Stimulated activated naive CD4-positive, alpha-beta T cell treated with Interleukin-2 at 50 U/mL for 16 hours (primary cell): Measurements from ENCODE around the gene CNRIP1.

Experiments
- DNase-seq: peaks from one replicate; lab custom pipeline; 2025; lab: John Stamatoyannopoulos, UW

The CNRIP1 gene

DNA sequence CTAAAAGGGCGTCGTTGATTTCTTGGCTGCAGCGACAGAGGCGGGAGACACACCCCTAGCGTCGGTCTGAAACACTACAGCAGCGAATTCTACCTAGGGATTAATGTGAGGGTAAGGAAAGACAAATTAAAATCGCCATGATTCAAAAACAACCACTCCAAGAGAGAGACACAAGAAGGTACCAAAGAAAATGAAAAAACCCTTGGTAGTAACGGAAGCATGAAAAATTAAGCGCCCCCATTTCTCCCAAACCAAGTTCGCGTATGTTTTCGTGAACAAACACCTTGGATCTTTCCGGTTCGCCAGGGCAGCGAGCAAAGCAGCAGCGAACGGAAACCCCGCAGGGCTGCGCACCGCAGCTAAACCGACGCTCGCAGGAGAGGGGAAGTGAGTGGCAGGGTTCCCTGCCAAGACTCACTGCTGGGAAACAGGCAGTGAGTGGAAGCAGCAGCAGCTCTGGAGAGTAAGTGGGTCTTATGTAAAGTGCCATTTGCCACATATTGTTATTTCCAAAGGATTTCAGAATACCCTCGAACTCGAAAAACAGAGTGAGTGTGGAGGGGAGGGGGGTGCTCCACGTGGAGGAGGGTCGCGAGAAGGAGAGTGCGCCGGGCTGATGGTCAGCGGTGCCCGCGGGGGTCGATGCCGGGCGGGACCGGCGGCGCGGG is 68.4 kb downstream of the CNRIP1 start:
- DNase-seq = peak; percentile 69

DNA sequence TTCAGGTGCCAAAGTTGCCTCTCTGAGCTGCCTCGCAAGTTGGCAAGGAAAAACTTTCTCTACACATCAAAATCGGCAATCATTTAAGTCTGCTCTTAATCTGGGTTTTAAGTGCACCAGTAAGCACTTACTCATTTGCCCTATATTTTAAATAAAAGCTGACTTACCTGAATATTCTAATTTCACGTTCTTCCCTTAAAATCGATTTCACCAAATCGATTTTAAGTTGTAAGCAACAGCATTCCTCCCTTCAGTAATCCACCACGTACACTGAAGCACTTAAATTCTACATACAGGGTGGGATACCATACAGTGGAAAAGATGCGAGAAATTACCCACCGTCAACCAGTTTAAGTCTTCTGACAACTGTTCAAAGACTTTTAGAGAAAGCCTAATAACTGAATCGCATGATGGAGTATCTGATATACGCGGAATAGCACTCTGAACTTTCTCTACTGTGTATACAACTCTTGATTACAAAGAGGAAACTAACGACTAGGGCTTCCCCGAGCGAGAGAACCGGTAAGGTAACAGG is 69.0 kb downstream of the CNRIP1 start:
- DNase-seq = no peak

DNA sequence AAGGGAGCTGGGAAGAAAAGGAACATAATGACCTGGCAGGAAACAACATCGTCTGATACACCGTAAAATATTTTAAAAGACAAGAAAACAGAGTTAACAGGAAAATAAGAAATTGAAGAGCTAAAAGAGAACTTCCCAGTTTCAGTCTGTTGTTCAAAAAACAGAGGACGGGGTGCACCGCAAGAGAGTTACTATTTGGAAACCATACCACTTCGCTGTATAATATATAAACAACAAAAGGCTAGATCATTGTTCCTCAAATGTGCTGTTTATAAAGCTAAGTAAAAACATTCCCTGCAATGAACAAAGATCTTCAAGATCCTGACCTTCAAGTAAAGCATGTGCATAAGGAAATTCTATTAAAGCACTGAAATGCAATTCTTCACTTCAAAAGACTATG is 69.6 kb downstream of the CNRIP1 start:
- no peak for DNase-seq

DNA sequence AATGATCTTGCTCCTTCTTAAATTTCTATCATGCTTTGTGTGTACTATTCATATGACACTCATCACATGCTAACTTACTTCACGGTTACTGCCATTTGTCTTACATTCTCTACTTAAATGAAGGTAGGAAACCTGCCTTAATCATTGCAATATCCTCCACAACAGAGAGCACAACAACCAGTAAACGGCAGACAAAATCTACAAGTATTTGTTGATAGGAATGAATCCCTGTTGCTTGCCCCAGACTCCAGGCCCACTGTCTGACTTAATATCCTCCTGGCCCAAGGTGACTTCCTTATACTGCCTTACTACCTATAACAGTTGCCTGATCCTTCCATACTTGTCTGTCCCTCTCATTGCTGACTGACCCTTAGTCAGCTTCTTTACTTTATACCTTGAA is 70.9 kb downstream of the CNRIP1 start:
- DNase-seq = no peak

DNA sequence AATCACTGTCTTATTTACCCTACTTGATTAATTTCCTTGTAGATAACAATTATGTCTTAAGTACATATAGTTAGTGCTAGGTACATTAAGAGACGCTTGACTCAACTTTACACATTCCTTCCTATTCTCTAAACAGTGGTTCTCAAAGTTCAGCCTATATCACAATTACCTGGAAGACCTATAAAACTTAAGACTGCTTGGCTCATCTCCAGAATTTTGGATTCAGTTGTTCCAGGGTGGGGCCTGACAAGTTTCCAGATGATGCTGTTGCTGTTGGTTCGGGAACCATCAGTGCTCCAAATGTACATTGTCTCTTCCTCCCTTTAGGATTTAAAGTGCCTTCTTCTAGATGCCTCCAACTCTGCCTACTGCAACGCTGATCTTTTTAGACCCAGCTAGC is 71.4 kb downstream of the CNRIP1 start:
- no peak for DNase-seq

DNA sequence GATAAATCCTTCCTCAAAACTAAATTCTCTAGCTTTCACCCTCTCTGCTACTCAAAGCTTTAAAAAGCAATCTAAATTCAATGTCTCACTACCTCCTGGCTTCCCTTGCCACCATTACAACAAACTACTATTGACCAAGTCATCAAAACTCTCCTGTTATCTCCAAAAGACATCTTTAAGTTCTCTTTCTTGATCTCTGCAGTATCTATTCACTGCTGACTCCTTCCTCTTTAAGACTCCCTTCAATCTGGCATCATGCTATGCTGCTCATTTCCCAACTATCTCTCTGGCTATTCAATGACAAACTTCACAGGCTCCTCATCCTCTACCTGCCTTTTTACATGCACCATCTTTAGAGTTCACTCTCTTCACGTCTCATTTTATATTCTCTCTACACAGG is 73.4 kb downstream of the CNRIP1 start:
- no peak for DNase-seq

DNA sequence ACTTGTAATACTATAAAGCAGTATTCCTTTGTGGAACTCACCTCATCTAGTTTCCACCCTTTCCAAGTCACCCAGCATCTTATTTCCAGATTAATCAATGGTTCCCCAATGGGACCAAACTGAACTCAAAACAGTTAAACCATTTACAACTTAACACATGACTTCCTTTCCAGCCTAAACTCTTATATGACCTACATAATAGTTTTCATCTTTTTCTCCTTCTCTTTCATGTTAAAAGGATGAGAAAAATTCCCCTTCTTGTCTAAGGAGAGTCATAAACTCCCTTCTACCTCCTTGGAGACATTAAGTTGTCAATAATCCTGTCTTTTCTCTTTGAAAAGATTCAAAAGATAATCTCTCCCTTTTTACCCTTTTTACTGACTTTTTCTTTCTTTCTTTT is 74.1 kb downstream of the CNRIP1 start:
- no peak for DNase-seq

DNA sequence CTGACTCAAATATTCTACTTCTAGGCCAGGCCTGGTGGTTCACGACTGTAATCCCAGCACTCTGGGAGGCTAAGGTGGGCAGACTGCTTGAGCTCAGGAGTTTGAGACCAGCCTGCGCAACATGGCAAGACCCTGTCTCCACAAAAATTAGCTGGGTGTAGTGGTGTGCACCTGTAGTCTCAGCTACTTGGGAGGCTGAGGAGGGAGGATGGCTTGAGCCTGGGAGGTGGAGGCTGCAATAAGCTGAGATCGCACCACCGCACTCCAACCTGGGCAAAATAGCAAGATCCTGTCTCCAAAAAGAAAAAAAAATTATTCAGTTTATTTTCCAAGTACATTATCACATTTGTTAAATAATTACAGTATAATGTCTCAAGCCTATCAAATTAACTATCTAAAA is 74.7 kb downstream of the CNRIP1 start:
- DNase-seq = no peak

DNA sequence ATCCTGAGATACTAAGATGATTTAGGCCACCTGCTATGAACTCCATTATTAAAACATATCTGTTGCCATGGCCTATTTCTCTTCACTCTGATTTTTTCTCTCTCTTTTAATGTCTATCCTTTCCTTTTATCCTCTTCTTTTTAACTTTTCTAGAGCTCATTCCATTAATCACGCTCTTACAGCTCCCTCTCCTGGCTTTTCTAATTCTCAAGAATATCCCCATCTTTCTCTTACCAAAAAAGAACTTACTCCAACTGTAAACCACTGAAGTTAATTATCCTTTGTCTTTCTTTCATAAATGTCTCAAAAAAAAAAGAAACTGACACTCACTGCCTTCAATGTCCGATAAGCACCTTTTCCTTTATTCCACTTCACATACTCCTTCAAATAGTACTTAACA is 75.3 kb downstream of the CNRIP1 start:
- DNase-seq = no peak
